BJ (cell line): ENCODE data around the gene ATP9B. TPM values are rescaled to one million over a fixed set of nuclear protein-coding genes. Genes with fewer than 3 reads are reported as not detected.

ENCODE experiments used
- CTCF ChIA-PET: fragments of 350-600 bp; formaldehyde crosslinking; extraction: SDS; loops from one replicate; lab custom pipeline; 2021; ENCODE audit warnings: antibody characterized with exemption, inconsistent platforms; lab: Yijun Ruan, JAX
- POLR2A ChIA-PET: fragments of 300-600 bp; sonication (Branson Sonifier 250); formaldehyde crosslinking; extraction: SDS; loops from one replicate; lab custom pipeline; 2021; ENCODE audit warnings: antibody characterized with exemption; lab: Charles Lee
- DNase-seq: peaks from one replicate; pipeline ENCODE4 v3.0.0-alpha.2; 2011; ENCODE audit warnings: low read depth
- H3K27me3 ChIP-seq: 2 replicates; pipeline ENCODE4 v1.6.0; 2011; ENCODE audit warnings: low read length; ENCODE audit not compliant: control insufficient read depth, insufficient read depth
- H3K36me3 ChIP-seq: 2 replicates; pipeline ENCODE4 v1.5.1; 2011; ENCODE audit warnings: low read length; ENCODE audit not compliant: control insufficient read depth, insufficient read depth
- H3K4me3 ChIP-seq: 2 replicates; pipeline ENCODE4 v1.5.1; 2011; ENCODE audit warnings: low read depth, mild to moderate bottlenecking, control low read depth, low read length
- polyA plus RNA-seq: library from polyadenylated mRNA; depleted of rRNA; stranded (reverse); fragments of >200 nt; gene quantifications from 2 replicates; pipeline ENCODE4 v1.2.3, GENCODE V29; 2011
- TF ChIP-seq, protein P1 (sequence below): IDR thresholded peaks from 2 replicates; pipeline ENCODE4 v1.5.1; 2011; ENCODE audit warnings: low read depth, mild to moderate bottlenecking, control low read depth, inconsistent platforms, low read length, moderate library complexity; ENCODE audit not compliant: insufficient read depth

ATP9B gene
- polyA plus RNA-seq, 1 experiment: 17.4 TPM

DNA sequence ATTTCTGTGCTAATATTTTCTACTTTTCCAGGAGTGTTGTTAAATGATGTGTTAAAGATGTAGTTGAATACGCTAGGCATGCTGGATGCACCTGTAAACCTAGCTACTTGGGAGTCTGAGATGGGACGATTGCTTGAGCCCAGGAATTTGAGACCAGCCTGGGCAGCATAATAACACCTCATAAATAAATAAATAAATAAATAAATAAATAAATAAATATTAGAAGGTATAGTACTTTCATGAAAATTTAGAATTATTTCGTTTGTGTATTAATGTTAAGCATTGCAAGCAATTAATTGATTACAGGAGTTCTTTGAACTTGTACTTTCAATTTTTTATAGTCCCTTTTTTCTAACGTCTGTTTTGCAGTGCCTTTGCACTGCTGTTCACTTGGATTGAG, 137.2 kb downstream of the ATP9B start:
- TF ChIP-seq, protein P1, sequence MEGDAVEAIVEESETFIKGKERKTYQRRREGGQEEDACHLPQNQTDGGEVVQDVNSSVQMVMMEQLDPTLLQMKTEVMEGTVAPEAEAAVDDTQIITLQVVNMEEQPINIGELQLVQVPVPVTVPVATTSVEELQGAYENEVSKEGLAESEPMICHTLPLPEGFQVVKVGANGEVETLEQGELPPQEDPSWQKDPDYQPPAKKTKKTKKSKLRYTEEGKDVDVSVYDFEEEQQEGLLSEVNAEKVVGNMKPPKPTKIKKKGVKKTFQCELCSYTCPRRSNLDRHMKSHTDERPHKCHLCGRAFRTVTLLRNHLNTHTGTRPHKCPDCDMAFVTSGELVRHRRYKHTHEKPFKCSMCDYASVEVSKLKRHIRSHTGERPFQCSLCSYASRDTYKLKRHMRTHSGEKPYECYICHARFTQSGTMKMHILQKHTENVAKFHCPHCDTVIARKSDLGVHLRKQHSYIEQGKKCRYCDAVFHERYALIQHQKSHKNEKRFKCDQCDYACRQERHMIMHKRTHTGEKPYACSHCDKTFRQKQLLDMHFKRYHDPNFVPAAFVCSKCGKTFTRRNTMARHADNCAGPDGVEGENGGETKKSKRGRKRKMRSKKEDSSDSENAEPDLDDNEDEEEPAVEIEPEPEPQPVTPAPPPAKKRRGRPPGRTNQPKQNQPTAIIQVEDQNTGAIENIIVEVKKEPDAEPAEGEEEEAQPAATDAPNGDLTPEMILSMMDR: no peak
- H3K36me3 ChIP-seq: peaks cover 4% of the 10 kb centered on the region
- ChIA-PET POLR2A (no interaction called here), CTCF (interaction anchor here (0.6 kb wide), 1 partner anchor 88 kb away, joined by 3 read pairs; no protein-coding TSS in a partner anchor)
- no peaks in the 10 kb centered on the region for H3K27me3 ChIP-seq
- H3K4me3 ChIP-seq: no peak overlapping the region
- DNase-seq: no peak

GRCh38 chr18:79208906-79209305, 139.7 kb downstream of the ATP9B start:
- H3K27me3 ChIP-seq: no peaks in the 10 kb centered on the region
- H3K36me3 ChIP-seq: peaks cover 4% of the 10 kb centered on the region
- DNase-seq: no peak
- POLR2A ChIA-PET: no interaction called here
- CTCF ChIA-PET: no interaction called here
- H3K4me3 ChIP-seq: no peak overlapping the region
- TF ChIP-seq, protein P1: no peak

GRCh38 chr18:79210002-79210910, 141.1 kb downstream of the ATP9B start:
- ChIA-PET CTCF (no interaction called here), POLR2A (no interaction called here)
- Histone ChIP-seq H3K36me3 (peaks cover 4% of the 10 kb centered on the region), H3K4me3 (no peak overlapping the region), H3K27me3 (no peaks in the 10 kb centered on the region)
- TF ChIP-seq, protein P1: no peak
- no peak for DNase-seq

GRCh38 chr18:79211844-79212243, 142.7 kb downstream of the ATP9B start:
- TF ChIP-seq, protein P1: no peak
- POLR2A ChIA-PET: no interaction called here
- H3K4me3 ChIP-seq: no peak overlapping the region
- peaks cover 4% of the 10 kb centered on the region for H3K36me3 ChIP-seq
- CTCF ChIA-PET: no interaction called here
- H3K27me3 ChIP-seq: no peaks in the 10 kb centered on the region
- DNase-seq: no peak

DNA sequence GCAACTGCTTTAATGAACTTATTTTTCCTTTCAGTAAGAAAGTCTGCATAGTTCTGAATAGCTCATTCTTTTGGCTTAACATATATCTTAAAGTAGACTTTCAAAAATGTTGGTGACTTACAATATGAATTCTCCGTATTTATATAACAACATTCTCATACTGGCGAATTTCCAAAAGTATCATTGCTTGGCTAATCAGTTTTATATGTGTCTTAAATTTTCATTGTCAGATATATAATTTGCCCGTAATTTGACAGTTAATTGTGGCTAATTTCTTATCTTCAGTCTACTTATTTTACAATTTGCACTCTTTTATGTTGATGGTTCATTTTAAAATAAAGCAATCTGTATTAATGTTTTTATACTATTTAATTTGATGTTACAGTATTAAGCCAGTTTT, 144.9 kb downstream of the ATP9B start:
- Histone ChIP-seq H3K27me3 (no peaks in the 10 kb centered on the region), H3K4me3 (no peak overlapping the region), H3K36me3 (no peaks in the 10 kb centered on the region)
- TF ChIP-seq, protein P1: no peak
- POLR2A ChIA-PET: no interaction called here
- no peak for DNase-seq
- CTCF ChIA-PET: no interaction called here
